ENCODE data around the gene ONECUT3. TPM values are rescaled to one million over a fixed set of nuclear protein-coding genes. Genes with fewer than 3 reads are reported as not detected.

The ONECUT3 gene
- total RNA-seq, 1 experiment from 2014 or later, result not detected

GRCh38 chr19:1782521-1782920, 29.2 kb downstream of the ONECUT3 start:
- no TSS peak for BruUV-seq (replicated peaks)

GRCh38 chr19:1783354-1783753, 30.0 kb downstream of the ONECUT3 start:
- peaks cover 6% of the 10 kb centered on the region for H3K4me1 ChIP-seq (ENCODE audit: insufficient read depth, low read length, poor library complexity, severe bottlenecking)
- intact Hi-C loops (cut with micrococcal nuclease; ENCODE audit: unreplicated experiment), result no loop called here
- ChIA-PET POLR2A (ENCODE audit: low non-redundant PET) (no interaction called here), CTCF (interaction anchor here (0.5 to 0.9 kb wide), 2 partner anchors 11 to 251 kb away, joined by 3 to 4 read pairs; no protein-coding TSS in a partner anchor)
- no peak overlapping the region for H3K4me3 ChIP-seq (ENCODE audit: low read depth, low read length, poor library complexity, severe bottlenecking)
- no peak overlapping the region for H3K27ac ChIP-seq (ENCODE audit: low read depth, low read length, poor library complexity, severe bottlenecking)
- H3K36me3 ChIP-seq (ENCODE audit: insufficient read depth, low read length, poor library complexity, severe bottlenecking), result no peaks in the 10 kb centered on the region
- peaks cover 9% of the 10 kb centered on the region for H3K9me3 ChIP-seq (ENCODE audit: low read depth, low read length, poor library complexity, severe bottlenecking)
- DNase-seq (ENCODE audit: low spot score), result no peak
- no peak for TF ChIP-seq CTCF (conservative IDR thresholded peaks at IDR 0.05; ENCODE audit: low read depth, low read length)
- TF ChIP-seq EZH2 (IDR thresholded peaks at IDR 0.05; ENCODE audit: borderline replicate concordance, low read depth, low read length, poor library complexity, severe bottlenecking), result no peak
- H3K27me3 ChIP-seq (replicated peaks; ENCODE audit: insufficient read depth, low read depth, low read length, poor library complexity), result peaks cover 22% of the 10 kb centered on the region
- no TSS peak for BruUV-seq (replicated peaks)

More at GRCh38 chr19:1782521-1782920, 29.2 kb downstream of the ONECUT3 start:
- CTCF ChIA-PET, result interaction anchor here (0.9 kb wide), 1 partner anchor 10 kb away, joined by 3 read pairs; no protein-coding TSS in a partner anchor
- Histone ChIP-seq H3K9me3 (ENCODE audit: low read depth, low read length, poor library complexity, severe bottlenecking) (peaks cover 9% of the 10 kb centered on the region), H3K4me1 (ENCODE audit: insufficient read depth, low read length, poor library complexity, severe bottlenecking) (peaks cover 6% of the 10 kb centered on the region), H3K27me3 (replicated peaks; ENCODE audit: insufficient read depth, low read depth, low read length, poor library complexity) (peaks cover 27% of the 10 kb centered on the region), H3K4me3 (ENCODE audit: low read depth, low read length, poor library complexity, severe bottlenecking) (no peak overlapping the region), H3K36me3 (ENCODE audit: insufficient read depth, low read length, poor library complexity, severe bottlenecking) (no peaks in the 10 kb centered on the region), H3K27ac (ENCODE audit: low read depth, low read length, poor library complexity, severe bottlenecking) (no peak overlapping the region)
- POLR2A ChIA-PET (ENCODE audit: low non-redundant PET), result no interaction called here
- no peak for TF ChIP-seq EZH2 (IDR thresholded peaks at IDR 0.05; ENCODE audit: borderline replicate concordance, low read depth, low read length, poor library complexity, severe bottlenecking)
- TF ChIP-seq CTCF (conservative IDR thresholded peaks at IDR 0.05; ENCODE audit: low read depth, low read length), result no peak
- no peak for DNase-seq (ENCODE audit: low spot score)
- intact Hi-C loops (cut with micrococcal nuclease; ENCODE audit: unreplicated experiment), result no loop called here

- Histone ChIP-seq H3K4me3 (ENCODE audit: low read depth, low read length, poor library complexity, severe bottlenecking) (no peak overlapping the region), H3K9me3 (ENCODE audit: low read depth, low read length, poor library complexity, severe bottlenecking) (peaks cover 9% of the 10 kb centered on the region), H3K27ac (ENCODE audit: low read depth, low read length, poor library complexity, severe bottlenecking) (no peak overlapping the region), H3K27me3 (replicated peaks; ENCODE audit: insufficient read depth, low read depth, low read length, poor library complexity) (peaks cover 20% of the 10 kb centered on the region), H3K4me1 (ENCODE audit: insufficient read depth, low read length, poor library complexity, severe bottlenecking) (peaks cover 6% of the 10 kb centered on the region), H3K36me3 (ENCODE audit: insufficient read depth, low read length, poor library complexity, severe bottlenecking) (no peaks in the 10 kb centered on the region)
- TF ChIP-seq CTCF (conservative IDR thresholded peaks at IDR 0.05; ENCODE audit: low read depth, low read length) (no peak), EZH2 (IDR thresholded peaks at IDR 0.05; ENCODE audit: borderline replicate concordance, low read depth, low read length, poor library complexity, severe bottlenecking) (no peak)
- intact Hi-C loops (cut with micrococcal nuclease; ENCODE audit: unreplicated experiment), result no loop called here
- POLR2A ChIA-PET (ENCODE audit: low non-redundant PET), result no interaction called here
- CTCF ChIA-PET, result interaction anchor here (0.5 kb wide), 1 partner anchor 252 kb away, joined by 4 read pairs; no protein-coding TSS in a partner anchor
- no peak for DNase-seq (ENCODE audit: low spot score)
- BruUV-seq (replicated peaks), result no TSS peak
These were observed 30.6 kb downstream of the ONECUT3 start for GRCh38 chr19:1783874-1784273.
